Lower leg skin (tissue), 4 donors: Measurements from ENCODE around the gene SAFB2. TPM values are rescaled to one million over a fixed set of nuclear protein-coding genes. Genes with fewer than 3 reads are reported as not detected.

Experiments used
- DNase-seq, 2 donors: peaks; one replicate each; pipeline ENCODE4 v3.0.0-alpha.2; 2019; ENCODE audit warnings: low spot score in 2 of 2
- H3K4me3 ChIP-seq: fragments of 200-600 bp; sonication (generic); 2 replicates; pipeline ENCODE4 v1.5.1; 2017; ENCODE audit warnings: mild to moderate bottlenecking, low read depth; ENCODE audit not compliant: poor library complexity, severe bottlenecking
- POLR2A ChIP-seq, 2 donors: fragments of 450-650 bp; IDR thresholded peaks; one replicate each; pipeline ENCODE4 v1.6.1; 2016 to 2017; ENCODE audit warnings: antibody characterized with exemption in 2 of 2, mild to moderate bottlenecking in 1 of 2, moderate library complexity in 1 of 2
- WGBS, 2 donors: methylation state at CpG; one replicate each; pipeline ENCODE4 v1.1.5; 2018; 5-methylcytosine and 5-hydroxymethylcytosine counted together
- intact Hi-C: fragments of 100-400 bp; cut with DNase I; formaldehyde crosslinking; loops from one replicate; pipeline ENCODE4 v1.15.0; 2023; ENCODE audit warnings: low total_unique reads
- total RNA-seq, 4 donors: library from RNA; depleted of rRNA; stranded (reverse); fragments of >200 nt; gene quantifications; one replicate each; pipeline ENCODE4 v1.1.0, GENCODE V29; 2016
- TF ChIP-seq, protein P1 (sequence below), 3 donors: fragments of 450-650 bp; IDR thresholded peaks; one replicate each; pipeline ENCODE4 v1.5.1; 2016; ENCODE audit warnings: antibody characterized with exemption in 3 of 3, mild to moderate bottlenecking in 3 of 3, moderate library complexity in 2 of 3

The SAFB2 gene
- total RNA-seq, 4 donors from 2014 or later: 14.0 to 51.2 (median 28.7) TPM

DNA sequence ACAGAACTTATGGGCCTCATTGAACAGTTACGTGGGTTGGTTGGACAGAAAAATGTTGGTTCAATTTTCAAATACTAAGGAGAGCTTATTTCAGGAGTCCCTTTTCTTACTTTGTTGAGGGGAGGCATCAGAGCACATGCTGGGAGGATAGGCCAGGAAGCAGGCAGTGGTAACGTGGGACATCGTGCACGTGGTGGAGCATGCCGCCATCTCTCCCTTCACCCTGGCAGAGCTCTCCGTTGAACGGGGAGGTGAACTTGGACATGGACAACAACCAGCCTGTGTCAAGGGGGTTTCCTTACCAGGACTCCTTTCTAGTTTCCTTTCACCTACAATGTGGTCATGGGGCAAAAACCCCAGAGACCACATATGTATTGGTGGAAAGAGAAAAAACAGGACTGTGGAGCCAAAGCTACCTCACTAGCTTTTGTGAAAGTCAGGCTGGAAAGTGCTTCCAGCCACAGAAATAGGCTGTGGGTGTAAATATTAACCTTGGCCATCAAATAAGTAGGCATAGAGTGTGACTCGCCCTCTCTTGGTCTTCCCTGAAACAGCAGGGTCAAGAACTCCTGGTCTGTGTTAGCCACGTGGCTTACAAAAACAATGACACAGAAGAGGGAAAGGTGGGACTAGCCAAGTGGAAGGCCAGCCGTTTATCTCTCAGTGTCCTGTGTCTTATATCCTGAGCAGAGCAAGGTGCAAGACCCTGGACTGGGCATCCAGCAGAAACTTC is 43.4 kb upstream of the SAFB2 start:
- WGBS, 2 donors: 77 to 79% methylated on average over 10 of the region's 10 CpGs
- DNase-seq: no peak
- intact Hi-C loops: loop anchor here (10.0 kb wide), 1 partner anchor 51 kb away; no protein-coding TSS in a partner anchor
- H3K4me3 ChIP-seq: no peak overlapping the region
- no peak for TF ChIP-seq POLR2A (IDR thresholded peaks at IDR 0.05)
- TF ChIP-seq, protein P1, sequence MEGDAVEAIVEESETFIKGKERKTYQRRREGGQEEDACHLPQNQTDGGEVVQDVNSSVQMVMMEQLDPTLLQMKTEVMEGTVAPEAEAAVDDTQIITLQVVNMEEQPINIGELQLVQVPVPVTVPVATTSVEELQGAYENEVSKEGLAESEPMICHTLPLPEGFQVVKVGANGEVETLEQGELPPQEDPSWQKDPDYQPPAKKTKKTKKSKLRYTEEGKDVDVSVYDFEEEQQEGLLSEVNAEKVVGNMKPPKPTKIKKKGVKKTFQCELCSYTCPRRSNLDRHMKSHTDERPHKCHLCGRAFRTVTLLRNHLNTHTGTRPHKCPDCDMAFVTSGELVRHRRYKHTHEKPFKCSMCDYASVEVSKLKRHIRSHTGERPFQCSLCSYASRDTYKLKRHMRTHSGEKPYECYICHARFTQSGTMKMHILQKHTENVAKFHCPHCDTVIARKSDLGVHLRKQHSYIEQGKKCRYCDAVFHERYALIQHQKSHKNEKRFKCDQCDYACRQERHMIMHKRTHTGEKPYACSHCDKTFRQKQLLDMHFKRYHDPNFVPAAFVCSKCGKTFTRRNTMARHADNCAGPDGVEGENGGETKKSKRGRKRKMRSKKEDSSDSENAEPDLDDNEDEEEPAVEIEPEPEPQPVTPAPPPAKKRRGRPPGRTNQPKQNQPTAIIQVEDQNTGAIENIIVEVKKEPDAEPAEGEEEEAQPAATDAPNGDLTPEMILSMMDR (IDR thresholded peaks at IDR 0.05): no peak

DNA sequence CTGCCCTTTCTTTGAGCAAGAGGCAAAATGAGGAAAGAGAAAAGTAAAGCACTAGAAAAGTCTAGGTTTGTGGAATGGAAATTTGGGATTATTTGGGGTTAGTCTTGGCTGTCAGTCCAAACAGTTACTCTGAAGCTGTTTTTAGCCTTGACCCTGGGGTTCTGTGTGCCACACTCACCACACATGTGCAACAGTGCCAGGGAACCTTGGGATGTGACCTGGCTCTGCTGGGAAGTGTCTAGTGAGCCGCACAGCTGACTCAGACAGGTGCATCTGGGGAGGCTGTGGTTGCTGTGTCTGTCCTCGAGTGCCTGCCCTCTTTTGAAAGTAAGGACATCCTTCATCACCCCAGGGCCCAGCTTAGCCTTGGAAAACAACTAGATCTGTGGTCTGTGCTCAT is 41.9 kb upstream of the SAFB2 start:
- WGBS, 2 donors: 85 to 89% methylated on average over 2 of the region's 2 CpGs
- no peak for TF ChIP-seq POLR2A (IDR thresholded peaks at IDR 0.05)
- TF ChIP-seq, protein P1 (IDR thresholded peaks at IDR 0.05): no peak
- H3K4me3 ChIP-seq: no peak overlapping the region
- DNase-seq: no peak
- intact Hi-C loops: loop anchor here (10.0 kb wide), 1 partner anchor 50 kb away; no protein-coding TSS in a partner anchor

DNA sequence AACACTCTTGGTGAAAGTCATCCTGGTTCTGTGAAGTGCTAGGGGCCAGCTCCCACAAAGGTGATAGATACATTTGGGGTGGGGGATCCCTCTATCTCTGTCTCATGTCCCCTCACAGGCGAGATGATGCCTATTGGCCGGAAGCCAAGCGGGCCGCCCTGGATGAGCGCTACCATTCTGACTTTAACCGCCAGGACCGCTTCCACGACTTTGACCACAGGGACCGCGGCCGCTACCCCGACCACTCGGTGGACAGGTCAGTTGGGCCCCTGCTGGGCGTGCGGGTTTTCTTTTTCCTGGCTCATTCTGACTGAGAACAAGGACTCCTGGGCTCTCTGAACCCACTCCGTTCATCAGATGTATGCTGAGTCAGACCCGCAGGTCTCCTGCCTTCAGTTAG is 41.3 kb upstream of the SAFB2 start:
- no peak for TF ChIP-seq POLR2A (IDR thresholded peaks at IDR 0.05)
- TF ChIP-seq, protein P1 (IDR thresholded peaks at IDR 0.05): no peak
- H3K4me3 ChIP-seq: no peak overlapping the region
- intact Hi-C loops: loop anchor here (10.0 kb wide), 1 partner anchor 49 kb away; no protein-coding TSS in a partner anchor
- 91 to 95% methylated on average over 17 of the region's 17 CpGs for WGBS, 2 donors
- DNase-seq: no peak

DNA sequence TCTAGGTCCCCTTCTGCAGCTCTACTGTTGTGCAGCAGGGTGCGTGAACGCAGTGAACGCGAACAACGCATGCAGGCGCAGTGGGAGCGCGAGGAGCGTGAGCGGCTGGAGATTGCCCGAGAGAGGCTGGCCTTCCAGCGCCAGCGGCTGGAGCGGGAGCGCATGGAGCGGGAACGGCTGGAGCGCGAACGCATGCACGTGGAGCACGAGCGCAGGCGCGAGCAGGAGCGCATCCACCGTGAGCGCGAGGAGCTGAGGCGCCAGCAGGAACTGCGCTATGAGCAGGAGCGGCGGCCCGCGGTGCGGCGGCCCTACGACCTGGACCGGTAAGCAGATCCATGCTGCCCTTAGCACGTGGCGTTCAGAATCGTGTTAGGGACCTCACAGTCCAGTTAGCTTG is 38.9 kb upstream of the SAFB2 start:
- no peak for DNase-seq
- no peak for TF ChIP-seq POLR2A (IDR thresholded peaks at IDR 0.05)
- TF ChIP-seq, protein P1 (IDR thresholded peaks at IDR 0.05): no peak
- WGBS, 2 donors: 96 to 97% methylated on average over 42 of the region's 42 CpGs
- H3K4me3 ChIP-seq: no peak overlapping the region
- intact Hi-C loops: loop anchor here (10.0 kb wide), 1 partner anchor 47 kb away; no protein-coding TSS in a partner anchor

DNA sequence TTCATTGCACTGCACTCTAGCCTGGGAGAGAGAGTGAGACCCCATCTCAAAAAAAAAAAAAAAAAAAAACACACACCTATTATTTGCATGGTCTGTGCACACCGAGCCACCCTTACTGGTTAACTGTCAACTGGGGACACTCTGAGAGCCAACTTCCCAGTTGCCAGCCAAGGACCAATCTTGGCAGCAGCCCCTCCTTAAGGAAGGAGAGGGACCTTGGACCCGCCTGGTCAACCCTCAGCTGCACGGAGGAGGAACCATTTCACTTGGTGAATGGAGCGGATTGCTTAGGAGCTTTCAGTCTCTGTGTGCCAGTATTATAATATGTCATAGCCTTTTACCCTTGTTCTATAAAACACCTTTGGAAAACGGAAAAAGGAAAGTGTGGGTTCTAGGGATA is 32.8 kb upstream of the SAFB2 start:
- intact Hi-C loops: no loop called here
- DNase-seq: no peak
- 76 to 85% methylated on average over 5 of the region's 5 CpGs for WGBS, 2 donors
- no peak overlapping the region for H3K4me3 ChIP-seq
- TF ChIP-seq POLR2A (IDR thresholded peaks at IDR 0.05): no peak

DNA sequence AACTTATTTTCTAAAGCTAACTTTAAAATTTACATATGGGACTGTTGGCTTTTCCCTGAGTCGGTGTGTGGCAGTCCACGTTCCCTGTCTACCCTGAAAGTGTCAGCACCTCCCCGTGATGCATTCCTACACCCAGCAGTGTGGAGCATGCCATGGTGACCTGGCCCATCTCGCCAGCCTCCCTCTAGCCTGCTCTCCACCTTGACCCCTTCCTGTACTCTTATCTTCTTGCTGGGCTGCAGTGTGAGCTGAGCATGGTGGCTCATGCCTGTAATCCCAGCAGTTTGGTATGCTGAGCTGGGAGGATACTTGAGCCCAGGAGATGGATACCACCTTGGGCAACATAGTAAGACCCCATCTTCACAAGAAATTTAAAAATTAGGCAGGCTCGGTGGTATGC is 32.4 kb upstream of the SAFB2 start:
- intact Hi-C loops: no loop called here
- WGBS, 2 donors: 85 to 90% methylated on average over 5 of the region's 5 CpGs
- no peak for DNase-seq
- TF ChIP-seq POLR2A (IDR thresholded peaks at IDR 0.05): no peak
- H3K4me3 ChIP-seq: no peak overlapping the region

DNA sequence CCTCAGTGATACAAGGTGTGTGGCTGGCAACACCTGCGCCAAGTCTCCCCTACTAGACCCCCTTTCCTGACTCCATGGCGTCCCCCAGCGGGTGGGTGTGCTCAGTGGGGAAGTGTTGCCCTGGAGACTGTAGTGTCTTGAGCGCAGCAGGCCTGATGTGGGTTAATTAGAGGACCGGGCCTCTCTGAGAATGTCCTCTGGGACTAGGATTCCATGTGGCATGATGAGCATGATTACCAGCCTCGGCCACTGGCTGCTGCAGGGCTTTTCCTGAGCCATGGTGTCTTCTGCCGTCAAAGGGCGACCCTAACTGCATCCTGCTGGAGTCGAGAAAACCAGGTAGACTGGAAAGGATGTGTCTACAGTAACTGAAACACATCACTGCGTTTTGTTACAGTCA is 29.7 kb upstream of the SAFB2 start:
- 84 to 89% methylated on average over 10 of the region's 10 CpGs for WGBS, 2 donors
- no peak for TF ChIP-seq POLR2A (IDR thresholded peaks at IDR 0.05)
- TF ChIP-seq, protein P1 (IDR thresholded peaks at IDR 0.05): no peak
- no peak overlapping the region for H3K4me3 ChIP-seq
- no peak for DNase-seq
- intact Hi-C loops: no loop called here
